ENCODE measurements around the gene SIRT3. TPM values are rescaled to one million over a fixed set of nuclear protein-coding genes. Genes with fewer than 3 reads are reported as not detected.

SIRT3 gene
- total and polyA plus RNA-seq, 2 of the 13 experiments (the other 11 are each of a cell fraction or from before 2014, with no cell fraction given): 15.1 to 18.2 TPM

DNA sequence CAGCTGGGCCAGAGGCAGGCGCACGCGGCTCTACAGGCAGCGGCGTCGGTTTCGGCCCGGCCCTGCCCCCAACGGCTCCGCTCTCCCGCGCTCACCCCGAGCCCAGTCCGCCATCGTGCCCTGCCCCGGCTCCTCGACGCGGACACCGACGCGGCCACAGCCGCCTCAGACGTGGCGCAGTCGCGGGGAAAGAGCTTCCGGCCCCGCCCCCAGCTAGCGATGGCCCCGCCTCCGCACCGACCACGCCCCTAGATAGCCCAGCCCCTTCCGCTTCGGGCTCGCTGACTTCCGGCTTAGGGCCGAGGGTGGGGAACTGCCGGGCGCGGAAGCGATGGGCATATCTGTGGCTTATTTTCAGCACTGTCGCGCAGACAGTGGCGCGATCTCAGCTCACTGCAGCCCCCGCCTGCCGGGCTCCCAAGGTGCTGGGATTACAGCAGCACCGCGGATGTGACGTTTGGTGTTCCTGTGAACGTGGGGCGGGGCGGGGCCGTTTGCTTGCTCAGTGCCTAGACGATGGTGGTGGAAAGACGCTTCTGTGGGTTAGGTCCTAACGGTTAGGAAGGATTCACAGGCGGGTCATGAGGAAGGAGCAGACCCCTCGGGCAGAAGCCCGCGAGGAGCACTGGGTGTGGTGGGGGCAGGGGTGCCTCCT lies 28.8 kb downstream of the SIRT3 start, which contains the start of the genes BET1L and RIC8A (continued):
- TF ChIP-seq, protein P1, sequence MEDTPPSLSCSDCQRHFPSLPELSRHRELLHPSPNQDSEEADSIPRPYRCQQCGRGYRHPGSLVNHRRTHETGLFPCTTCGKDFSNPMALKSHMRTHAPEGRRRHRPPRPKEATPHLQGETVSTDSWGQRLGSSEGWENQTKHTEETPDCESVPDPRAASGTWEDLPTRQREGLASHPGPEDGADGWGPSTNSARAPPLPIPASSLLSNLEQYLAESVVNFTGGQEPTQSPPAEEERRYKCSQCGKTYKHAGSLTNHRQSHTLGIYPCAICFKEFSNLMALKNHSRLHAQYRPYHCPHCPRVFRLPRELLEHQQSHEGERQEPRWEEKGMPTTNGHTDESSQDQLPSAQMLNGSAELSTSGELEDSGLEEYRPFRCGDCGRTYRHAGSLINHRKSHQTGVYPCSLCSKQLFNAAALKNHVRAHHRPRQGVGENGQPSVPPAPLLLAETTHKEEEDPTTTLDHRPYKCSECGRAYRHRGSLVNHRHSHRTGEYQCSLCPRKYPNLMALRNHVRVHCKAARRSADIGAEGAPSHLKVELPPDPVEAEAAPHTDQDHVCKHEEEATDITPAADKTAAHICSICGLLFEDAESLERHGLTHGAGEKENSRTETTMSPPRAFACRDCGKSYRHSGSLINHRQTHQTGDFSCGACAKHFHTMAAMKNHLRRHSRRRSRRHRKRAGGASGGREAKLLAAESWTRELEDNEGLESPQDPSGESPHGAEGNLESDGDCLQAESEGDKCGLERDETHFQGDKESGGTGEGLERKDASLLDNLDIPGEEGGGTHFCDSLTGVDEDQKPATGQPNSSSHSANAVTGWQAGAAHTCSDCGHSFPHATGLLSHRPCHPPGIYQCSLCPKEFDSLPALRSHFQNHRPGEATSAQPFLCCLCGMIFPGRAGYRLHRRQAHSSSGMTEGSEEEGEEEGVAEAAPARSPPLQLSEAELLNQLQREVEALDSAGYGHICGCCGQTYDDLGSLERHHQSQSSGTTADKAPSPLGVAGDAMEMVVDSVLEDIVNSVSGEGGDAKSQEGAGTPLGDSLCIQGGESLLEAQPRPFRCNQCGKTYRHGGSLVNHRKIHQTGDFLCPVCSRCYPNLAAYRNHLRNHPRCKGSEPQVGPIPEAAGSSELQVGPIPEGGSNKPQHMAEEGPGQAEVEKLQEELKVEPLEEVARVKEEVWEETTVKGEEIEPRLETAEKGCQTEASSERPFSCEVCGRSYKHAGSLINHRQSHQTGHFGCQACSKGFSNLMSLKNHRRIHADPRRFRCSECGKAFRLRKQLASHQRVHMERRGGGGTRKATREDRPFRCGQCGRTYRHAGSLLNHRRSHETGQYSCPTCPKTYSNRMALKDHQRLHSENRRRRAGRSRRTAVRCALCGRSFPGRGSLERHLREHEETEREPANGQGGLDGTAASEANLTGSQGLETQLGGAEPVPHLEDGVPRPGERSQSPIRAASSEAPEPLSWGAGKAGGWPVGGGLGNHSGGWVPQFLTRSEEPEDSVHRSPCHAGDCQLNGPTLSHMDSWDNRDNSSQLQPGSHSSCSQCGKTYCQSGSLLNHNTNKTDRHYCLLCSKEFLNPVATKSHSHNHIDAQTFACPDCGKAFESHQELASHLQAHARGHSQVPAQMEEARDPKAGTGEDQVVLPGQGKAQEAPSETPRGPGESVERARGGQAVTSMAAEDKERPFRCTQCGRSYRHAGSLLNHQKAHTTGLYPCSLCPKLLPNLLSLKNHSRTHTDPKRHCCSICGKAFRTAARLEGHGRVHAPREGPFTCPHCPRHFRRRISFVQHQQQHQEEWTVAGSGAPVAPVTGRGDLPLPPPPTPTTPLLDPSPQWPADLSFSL (CRISPR knock-in tag; IDR thresholded peaks at IDR 0.05): no peak
- peak; percentile 56; the same call in 1 of the 2 replicates for TF ChIP-seq IKZF5 (CRISPR knock-in tag; IDR thresholded peaks at IDR 0.05)
- TF ChIP-seq ZNF629 (CRISPR knock-in tag; conservative IDR thresholded peaks at IDR 0.05): no peak; the same call in 1 of the 2 replicates
- TF ChIP-seq ZNF552 (CRISPR knock-in tag; IDR thresholded peaks at IDR 0.05; ENCODE audit: borderline replicate concordance): no peak; the same call in 1 of the 2 replicates
- no peak for TF ChIP-seq IRF1 (CRISPR knock-in tag; IDR thresholded peaks at IDR 0.05; ENCODE audit: low read depth)
- no peak; the same call in 1 of the 2 replicates for TF ChIP-seq SNAI1 (CRISPR knock-in tag; IDR thresholded peaks at IDR 0.05; ENCODE audit: borderline replicate concordance)
- TF ChIP-seq ZSCAN9 (CRISPR knock-in tag; IDR thresholded peaks at IDR 0.05; ENCODE audit: borderline replicate concordance): peak; percentile 75
- TF ChIP-seq RNF219 (CRISPR knock-in tag; IDR thresholded peaks at IDR 0.05): no peak; the same call in 1 of the 2 replicates
- TF ChIP-seq TFE3 (CRISPR knock-in tag; IDR thresholded peaks at IDR 0.05): no peak
- TF ChIP-seq MAZ (IDR thresholded peaks at IDR 0.05; ENCODE audit: borderline replicate concordance, low read depth, low read length): peak; percentile 89
- TF ChIP-seq MAZ (CRISPR knock-in tag; IDR thresholded peaks at IDR 0.05; ENCODE audit: low read depth): peak; percentile 93
- peak; percentile 36 for TF ChIP-seq RBM39 (IDR thresholded peaks at IDR 0.05; ENCODE audit: low read depth, low read length, poor library complexity, severe bottlenecking)
- peak; percentile 86; the same call in 1 of the 2 replicates for TF ChIP-seq GTF3A (CRISPR knock-in tag; conservative IDR thresholded peaks at IDR 0.05)
- peak; percentile 86; the same call in 1 of the 2 replicates for TF ChIP-seq ZNF468 (CRISPR knock-in tag; IDR thresholded peaks at IDR 0.05)
- no peak for TF ChIP-seq SIX1 (CRISPR knock-in tag; IDR thresholded peaks at IDR 0.05; ENCODE audit: borderline replicate concordance)
- peak; percentile 47; the same call in 1 of the 2 replicates for TF ChIP-seq ZSCAN25 (CRISPR knock-in tag; IDR thresholded peaks at IDR 0.05)
